Astrocyte (in vitro differentiated cells and primary cell): ENCODE measurements around the gene MRPL16. TPM values are rescaled to one million over a fixed set of nuclear protein-coding genes. Genes with fewer than 3 reads are reported as not detected.

Source experiments
- DNase-seq: peaks from one replicate; pipeline ENCODE4 v3.0.0-alpha.2; 2010; ENCODE audit warnings: low read depth
- FAIRE-seq: peaks from 2 replicates; lab custom pipeline; 2011; peaks lifted over from hg19 to GRCh38; lab: Jason Lieb, UNC
- H2AFZ ChIP-seq: 2 replicates; pipeline ENCODE4 v1.6.0; 2012; ENCODE audit warnings: low read depth, low read length, inconsistent platforms
- H3K27ac ChIP-seq: 2 replicates; pipeline ENCODE4 v1.5.1; 2011; ENCODE audit warnings: low read depth, low read length, inconsistent platforms
- H3K27me3 ChIP-seq: 2 replicates; pipeline ENCODE4 v1.6.0; 2011; ENCODE audit warnings: low read length, inconsistent platforms; ENCODE audit not compliant: insufficient read depth
- H3K36me3 ChIP-seq: 2 replicates; pipeline ENCODE4 v1.5.1; 2011; ENCODE audit warnings: low read length, inconsistent platforms; ENCODE audit not compliant: insufficient read depth
- H3K4me1 ChIP-seq: 2 replicates; pipeline ENCODE4 v1.5.1; 2011; ENCODE audit warnings: low read length, inconsistent platforms; ENCODE audit not compliant: insufficient read depth
- H3K4me2 ChIP-seq: 2 replicates; pipeline ENCODE4 v1.6.0; 2012; ENCODE audit warnings: low read length, inconsistent platforms
- H3K4me3 ChIP-seq: 2 replicates; pipeline ENCODE4 v1.5.1; 2011; ENCODE audit warnings: low read depth, mild to moderate bottlenecking, low read length, inconsistent platforms; ENCODE audit not compliant: insufficient read depth
- H3K79me2 ChIP-seq: 2 replicates; pipeline ENCODE4 v1.6.0; 2012; ENCODE audit warnings: mild to moderate bottlenecking, low read length, inconsistent platforms; ENCODE audit not compliant: insufficient read depth
- H3K9ac ChIP-seq: 2 replicates; pipeline ENCODE4 v1.6.0; 2012; ENCODE audit warnings: mild to moderate bottlenecking, low read length, inconsistent platforms
- H3K9me3 ChIP-seq: 2 replicates; pipeline ENCODE4 v1.5.1; 2012; ENCODE audit warnings: low read depth, mild to moderate bottlenecking, low read length, inconsistent platforms; ENCODE audit not compliant: insufficient read depth
- H4K20me1 ChIP-seq: 2 replicates; pipeline ENCODE4 v1.6.0; 2012; ENCODE audit warnings: low read length, inconsistent platforms; ENCODE audit not compliant: insufficient read depth
- H3K27ac Mint-ChIP-seq: one replicate; pipeline ENCODE4 v1.8.0; 2021; ENCODE audit warnings: mild to moderate bottlenecking, mixed read lengths; ENCODE audit not compliant: unreplicated experiment
- H3K27me3 Mint-ChIP-seq: one replicate; pipeline ENCODE4 v1.8.0; 2021; ENCODE audit warnings: low read depth, mixed read lengths; ENCODE audit not compliant: unreplicated experiment
- H3K36me3 Mint-ChIP-seq: one replicate; pipeline ENCODE4 v1.8.0; 2021; ENCODE audit warnings: low read depth, mixed read lengths; ENCODE audit not compliant: unreplicated experiment
- H3K4me1 Mint-ChIP-seq: one replicate; pipeline ENCODE4 v1.8.0; 2021; ENCODE audit warnings: low read depth, mixed read lengths; ENCODE audit not compliant: unreplicated experiment
- H3K4me3 Mint-ChIP-seq: one replicate; pipeline ENCODE4 v1.8.0; 2021; ENCODE audit warnings: mild to moderate bottlenecking, moderate library complexity, mixed read lengths; ENCODE audit not compliant: unreplicated experiment
- H3K9me3 Mint-ChIP-seq: one replicate; pipeline ENCODE4 v1.8.0; 2021; ENCODE audit warnings: mild to moderate bottlenecking, mixed read lengths; ENCODE audit not compliant: unreplicated experiment
- CTCF ChIP-seq: IDR thresholded peaks from 2 replicates; pipeline ENCODE4 v1.5.1; 2011; ENCODE audit warnings: low read depth, mild to moderate bottlenecking, inconsistent platforms, low read length, moderate library complexity; ENCODE audit not compliant: insufficient read depth
- EZH2 ChIP-seq: IDR thresholded peaks from 2 replicates; pipeline ENCODE4 v1.6.1; 2012; ENCODE audit warnings: mild to moderate bottlenecking, low read length, inconsistent platforms; ENCODE audit not compliant: insufficient read depth
- total RNA-seq: library from RNA; stranded (reverse); gene quantifications from 2 replicates; pipeline ENCODE4 v1.2.1, GENCODE V29; 2021

MRPL16 gene
- total RNA-seq, 1 donor from 2014 or later: 29.7 TPM

GRCh38 chr11:59841514-59841913 is 30.9 kb upstream of the MRPL16 start:
- no peak for TF ChIP-seq EZH2
- DNase-seq: no peak
- H3K9ac ChIP-seq: no peak overlapping the region
- no peak overlapping the region for H3K4me3 ChIP-seq
- H3K79me2 ChIP-seq: no peaks in the 10 kb centered on the region
- H3K36me3 ChIP-seq: no peaks in the 10 kb centered on the region
- Mint-ChIP-seq H3K4me1 (no peaks in the 10 kb centered on the region), H3K9me3 (peaks cover 5% of the 10 kb centered on the region), H3K4me3 (no peak overlapping the region), H3K36me3 (peaks cover 3% of the 10 kb centered on the region), H3K27ac (no peak overlapping the region), H3K27me3 (no peaks in the 10 kb centered on the region)
- H3K4me2 ChIP-seq: no peak overlapping the region
- no peak for FAIRE-seq
- no peaks in the 10 kb centered on the region for H3K9me3 ChIP-seq
- no peaks in the 10 kb centered on the region for H4K20me1 ChIP-seq
- no peaks in the 10 kb centered on the region for H3K27me3 ChIP-seq
- no peaks in the 10 kb centered on the region for H3K4me1 ChIP-seq
- no peak overlapping the region for H2AFZ ChIP-seq
- no peak overlapping the region for H3K27ac ChIP-seq

- H3K27me3 Mint-ChIP-seq: no peaks in the 10 kb centered on the region
- no peak for DNase-seq
- no peaks in the 10 kb centered on the region for H3K79me2 ChIP-seq
Observed at GRCh38 chr11:59839615-59840014, 29.0 kb upstream of the MRPL16 start.

GRCh38 chr11:59833602-59834001 is 23.0 kb upstream of the MRPL16 start:
- Histone ChIP-seq H2AFZ (no peak overlapping the region), H3K4me2 (no peak overlapping the region), H3K79me2 (no peaks in the 10 kb centered on the region), H3K27ac (no peak overlapping the region), H3K27me3 (no peaks in the 10 kb centered on the region), H3K4me3 (no peak overlapping the region), H3K36me3 (no peaks in the 10 kb centered on the region), H3K9me3 (no peaks in the 10 kb centered on the region), H4K20me1 (no peaks in the 10 kb centered on the region), H3K4me1 (no peaks in the 10 kb centered on the region), H3K9ac (no peak overlapping the region)
- Mint-ChIP-seq H3K27ac (no peak overlapping the region), H3K4me3 (no peak overlapping the region), H3K9me3 (no peaks in the 10 kb centered on the region), H3K36me3 (no peaks in the 10 kb centered on the region), H3K4me1 (no peaks in the 10 kb centered on the region), H3K27me3 (no peaks in the 10 kb centered on the region)
- DNase-seq: no peak
- TF ChIP-seq CTCF (no peak), EZH2 (no peak)
- FAIRE-seq: no peak

More at GRCh38 chr11:59839615-59840014, 29.0 kb upstream of the MRPL16 start:
- Histone ChIP-seq H3K27ac (no peak overlapping the region), H3K4me3 (no peak overlapping the region), H3K36me3 (no peaks in the 10 kb centered on the region), H3K4me2 (no peak overlapping the region), H3K9ac (no peak overlapping the region), H3K27me3 (no peaks in the 10 kb centered on the region), H3K4me1 (no peaks in the 10 kb centered on the region), H4K20me1 (no peaks in the 10 kb centered on the region), H2AFZ (no peak overlapping the region), H3K9me3 (no peaks in the 10 kb centered on the region)
- peaks cover 5% of the 10 kb centered on the region for H3K9me3 Mint-ChIP-seq
- no peaks in the 10 kb centered on the region for H3K4me1 Mint-ChIP-seq
- no peaks in the 10 kb centered on the region for H3K36me3 Mint-ChIP-seq
- no peak overlapping the region for H3K27ac Mint-ChIP-seq
- TF ChIP-seq CTCF: no peak
- no peak for TF ChIP-seq EZH2
- H3K4me3 Mint-ChIP-seq: no peak overlapping the region
- FAIRE-seq: no peak
